RWPE2 (cell line): ENCODE measurements around the gene FUT1.

Source experiments
- ATAC-seq: fragments of 200-7000 bp; cut with Tn5 transposase; 3 replicates; pipeline ENCODE4 v1.9.1; 2021; ENCODE audit warnings: low read depth
- DNase-seq: peaks from one replicate; pipeline ENCODE4 v3.0.0-alpha.2; 2020; ENCODE audit warnings: low spot score
- H3K27ac ChIP-seq: fragments of 450-650 bp; 2 replicates; pipeline ENCODE4 v1.5.1; 2017; ENCODE audit warnings: mild to moderate bottlenecking; ENCODE audit not compliant: poor library complexity, severe bottlenecking
- H3K27me3 ChIP-seq: fragments of 250-450 bp; sonication (Bioruptor Pico); 2 replicates; pipeline ENCODE4 v1.5.1; 2021; ENCODE audit warnings: mild to moderate bottlenecking, moderate library complexity; ENCODE audit not compliant: insufficient read depth, poor library complexity, severe bottlenecking
- H3K36me3 ChIP-seq: fragments of 250-450 bp; sonication (Bioruptor Pico); 2 replicates; pipeline ENCODE4 v1.5.1; 2020; ENCODE audit warnings: low read depth, mild to moderate bottlenecking, moderate library complexity
- H3K4me1 ChIP-seq: fragments of 250-450 bp; sonication (Bioruptor Pico); 2 replicates; pipeline ENCODE4 v1.5.1; 2021; ENCODE audit warnings: mild to moderate bottlenecking, moderate library complexity; ENCODE audit not compliant: insufficient read depth, poor library complexity, severe bottlenecking
- H3K4me3 ChIP-seq: fragments of 250-450 bp; sonication (Bioruptor Pico); 2 replicates; pipeline ENCODE4 v1.5.1; 2021; ENCODE audit warnings: mild to moderate bottlenecking, moderate library complexity; ENCODE audit not compliant: severe bottlenecking
- H3K9me3 ChIP-seq: fragments of 250-450 bp; sonication (Bioruptor Pico); 2 replicates; pipeline ENCODE4 v1.5.1; 2021; ENCODE audit warnings: mild to moderate bottlenecking, moderate library complexity; ENCODE audit not compliant: severe bottlenecking
- CTCF ChIP-seq: fragments of 450-650 bp; IDR thresholded peaks from one replicate; pipeline ENCODE4 v1.5.1; 2017; ENCODE audit warnings: mild to moderate bottlenecking, moderate library complexity; ENCODE audit not compliant: poor library complexity, severe bottlenecking

FUT1 gene

GRCh38 chr19:48760504-48761205 is 8.2 kb upstream of the FUT1 start:
- no peak for DNase-seq
- Histone ChIP-seq H3K4me3 (no peak overlapping the region), H3K27ac (no peak overlapping the region), H3K27me3 (no peaks in the 10 kb centered on the region), H3K4me1 (peaks cover under 1% of the 10 kb centered on the region), H3K36me3 (no peaks in the 10 kb centered on the region), H3K9me3 (no peaks in the 10 kb centered on the region)
- no peak for ATAC-seq
- TF ChIP-seq CTCF = no peak

DNA sequence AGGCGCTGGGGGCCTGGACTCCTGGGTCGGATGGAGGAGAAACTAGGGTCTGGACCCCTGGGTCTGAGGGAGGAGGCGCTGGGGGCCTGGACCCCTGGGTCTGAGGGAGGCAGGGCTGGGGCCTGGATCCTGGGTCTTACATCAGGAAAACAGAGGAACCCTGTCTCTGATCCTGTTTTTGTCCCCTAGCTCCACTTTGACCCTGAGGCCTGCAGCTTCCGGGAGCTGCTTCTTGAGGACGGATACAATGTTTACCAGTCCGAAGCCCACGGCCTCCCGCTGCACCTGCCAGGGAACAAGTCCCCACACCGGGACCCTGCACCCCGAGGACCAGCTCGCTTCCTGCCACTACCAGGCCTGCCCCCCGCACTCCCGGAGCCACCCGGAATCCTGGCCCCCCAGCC is 5.3 kb upstream of the FUT1 start:
- no peak for DNase-seq

DNA sequence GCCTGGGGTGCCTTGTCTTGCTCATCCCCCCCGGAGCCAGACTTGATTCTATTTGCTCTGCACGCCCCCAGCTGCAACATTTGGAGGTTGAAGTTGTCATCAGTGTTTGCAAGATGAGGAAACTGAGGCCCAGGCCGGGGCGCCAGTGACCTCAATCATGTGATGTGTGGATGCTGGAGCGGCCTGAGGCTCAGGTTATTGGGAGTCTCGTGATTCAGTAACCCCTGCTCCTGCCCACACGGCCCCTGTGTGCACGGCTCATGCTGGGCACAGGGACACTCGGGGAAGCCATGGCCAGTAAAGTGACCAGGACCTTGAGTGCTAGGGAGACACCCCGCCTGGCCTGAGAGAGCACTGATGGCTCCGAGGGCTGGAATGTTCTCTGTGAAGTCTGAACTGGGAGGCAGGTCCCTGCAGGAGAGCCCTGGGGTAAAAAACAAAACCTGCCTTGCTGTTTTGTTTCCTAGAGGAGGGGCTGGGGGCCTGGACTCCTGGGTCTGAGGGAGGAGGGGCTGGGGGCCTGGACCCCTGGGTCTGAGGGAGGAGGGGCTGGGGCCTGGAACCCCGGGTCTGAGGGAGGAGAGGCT is 4.7 kb upstream of the FUT1 start:
- Histone ChIP-seq H3K4me1 (peaks cover 7% of the 10 kb centered on the region), H3K36me3 (no peaks in the 10 kb centered on the region), H3K9me3 (no peaks in the 10 kb centered on the region), H3K27ac (no peak overlapping the region), H3K27me3 (no peaks in the 10 kb centered on the region), H3K4me3 (no peak overlapping the region)
- TF ChIP-seq CTCF = no peak
- DNase-seq (no peak), ATAC-seq (no peak)

More for the DNA sequence above, 5.3 kb upstream of the FUT1 start:
- Histone ChIP-seq H3K4me1 (peaks cover 7% of the 10 kb centered on the region), H3K36me3 (no peaks in the 10 kb centered on the region), H3K4me3 (no peak overlapping the region), H3K9me3 (no peaks in the 10 kb centered on the region), H3K27me3 (no peaks in the 10 kb centered on the region), H3K27ac (no peak overlapping the region)
- ATAC-seq = no peak
- TF ChIP-seq CTCF = no peak

- no peaks in the 10 kb centered on the region for H3K27me3 ChIP-seq
- no peak overlapping the region for H3K4me3 ChIP-seq
- TF ChIP-seq CTCF = no peak
- H3K9me3 ChIP-seq = no peaks in the 10 kb centered on the region
- DNase-seq = no peak
- ATAC-seq = no peak
- no peaks in the 10 kb centered on the region for H3K36me3 ChIP-seq
- peaks cover 7% of the 10 kb centered on the region for H3K4me1 ChIP-seq
- no peak overlapping the region for H3K27ac ChIP-seq
Measured at GRCh38 chr19:48756686-48757085, 4.2 kb upstream of the FUT1 start.

- TF ChIP-seq CTCF = no peak
- no peak for DNase-seq
- Histone ChIP-seq H3K4me1 (peaks cover 7% of the 10 kb centered on the region), H3K36me3 (peaks cover under 1% of the 10 kb centered on the region), H3K4me3 (no peak overlapping the region), H3K27ac (no peak overlapping the region), H3K27me3 (no peaks in the 10 kb centered on the region), H3K9me3 (no peaks in the 10 kb centered on the region)
- ATAC-seq = no peak
Measured at GRCh38 chr19:48756212-48756611, 3.8 kb upstream of the FUT1 start.
